Activated CD4-positive, alpha-beta T cell treated with anti-CD3 and anti-CD28 coated beads for 1 hour (primary cell): ENCODE measurements around the gene GLRA3.

Source experiments
- DNase-seq: peaks from one replicate; pipeline ENCODE4 v3.0.0-alpha.2; 2020

Gene GLRA3

DNA sequence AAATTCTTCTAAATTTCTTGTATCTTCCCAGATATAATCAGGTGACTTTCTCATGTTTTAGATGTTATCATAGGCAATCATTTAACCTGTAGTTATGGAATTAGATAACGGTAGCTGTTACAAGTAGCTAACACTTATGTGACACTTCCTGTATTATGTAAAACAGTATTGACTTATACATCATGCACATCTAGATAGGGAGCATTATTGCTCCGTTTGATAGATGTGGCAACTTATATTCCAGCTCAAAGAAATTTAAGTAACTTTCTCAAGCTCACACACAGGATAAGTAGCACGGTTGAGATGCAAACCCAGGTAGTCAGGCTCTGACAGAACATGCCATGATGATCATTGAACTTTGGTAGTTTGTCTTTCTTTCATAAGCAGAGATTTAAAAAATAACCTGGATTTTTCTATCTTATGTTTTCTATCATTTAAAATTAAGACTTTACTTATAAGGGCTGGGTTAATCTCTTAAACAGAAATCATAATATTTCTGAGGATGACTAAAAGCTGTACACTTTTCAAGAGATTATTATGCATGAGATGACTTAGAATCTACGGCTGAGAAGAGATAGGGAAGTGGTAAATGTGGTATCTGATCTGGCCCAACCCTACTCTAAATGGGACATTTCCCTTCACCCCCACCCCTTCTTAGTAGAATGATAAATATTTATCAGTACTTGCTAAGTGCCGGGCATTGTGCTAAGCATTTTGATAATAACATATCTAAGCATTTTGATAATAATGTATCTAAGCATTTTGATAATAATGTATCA is 237.6 kb downstream of the GLRA3 start:
- no peak for DNase-seq

- DNase-seq = no peak
Measured at GRCh38 chr4:174590336-174590735, 238.7 kb downstream of the GLRA3 start.
